PC-3 (cell line): ENCODE data around the gene SLC8A1.

ENCODE experiments used
- CTCF ChIP-seq: fragments of 300-600 bp; sonication (generic); conservative IDR thresholded peaks from 2 replicates; pipeline ENCODE4 v1.5.1; 2017; ENCODE audit warnings: antibody characterized with exemption, low read depth, mild to moderate bottlenecking, low read length
- EZH2 ChIP-seq: fragments of 300-600 bp; sonication (generic); IDR thresholded peaks from one replicate; pipeline ENCODE4 v1.6.1; 2017; ENCODE audit warnings: antibody characterized with exemption, mild to moderate bottlenecking, low read length; ENCODE audit not compliant: unreplicated experiment
- EZH2phosphoT487 ChIP-seq: fragments of 300-600 bp; sonication (generic); IDR thresholded peaks from 2 replicates; pipeline ENCODE4 v1.6.1; 2018; ENCODE audit warnings: mild to moderate bottlenecking, antibody characterized with exemption, low read length, borderline replicate concordance

- no peak for TF ChIP-seq CTCF
- no peak for TF ChIP-seq EZH2phosphoT487
- no peak for TF ChIP-seq EZH2
Measured at GRCh38 chr2:40193670-40194026, 258.2 kb downstream of the SLC8A1 start.
